ENCODE measurements around the gene ELP2.

Gene ELP2

GRCh38 chr18:36099311-36099710 lies 30.4 kb upstream of the ELP2 start:
- Histone ChIP-seq H3K36me3 (ENCODE audit: control insufficient read depth, insufficient read depth, low read length) (no peaks in the 10 kb centered on the region), H3K4me3 (replicated peaks; ENCODE audit: low read depth, low read length) (no peak overlapping the region), H3K27me3 (replicated peaks; ENCODE audit: control insufficient read depth, insufficient read depth, low read length) (no peaks in the 10 kb centered on the region)
- no peak for TF ChIP-seq CTCF (IDR thresholded peaks at IDR 0.05; ENCODE audit: insufficient read depth, low read length, poor library complexity, severe bottlenecking)
- no peak for DNase-seq (ENCODE audit: extremely low read depth, insufficient read length)

- H3K4me3 ChIP-seq (replicated peaks; ENCODE audit: low read depth, low read length) = no peak overlapping the region
- DNase-seq (ENCODE audit: extremely low read depth, insufficient read length) = no peak
- no peaks in the 10 kb centered on the region for H3K36me3 ChIP-seq (ENCODE audit: control insufficient read depth, insufficient read depth, low read length)
- no peak for TF ChIP-seq CTCF (IDR thresholded peaks at IDR 0.05; ENCODE audit: insufficient read depth, low read length, poor library complexity, severe bottlenecking)
- no peaks in the 10 kb centered on the region for H3K27me3 ChIP-seq (replicated peaks; ENCODE audit: control insufficient read depth, insufficient read depth, low read length)
Observed at GRCh38 chr18:36101943-36102342, 27.8 kb upstream of the ELP2 start.

GRCh38 chr18:36104749-36105148 lies 24.9 kb upstream of the ELP2 start:
- H3K36me3 ChIP-seq (ENCODE audit: control insufficient read depth, insufficient read depth, low read length) = no peaks in the 10 kb centered on the region
- H3K27me3 ChIP-seq (replicated peaks; ENCODE audit: control insufficient read depth, insufficient read depth, low read length) = no peaks in the 10 kb centered on the region
- TF ChIP-seq CTCF (IDR thresholded peaks at IDR 0.05; ENCODE audit: insufficient read depth, low read length, poor library complexity, severe bottlenecking) = no peak
- no peak overlapping the region for H3K4me3 ChIP-seq (replicated peaks; ENCODE audit: low read depth, low read length)
- no peak for DNase-seq (ENCODE audit: extremely low read depth, insufficient read length)

DNA sequence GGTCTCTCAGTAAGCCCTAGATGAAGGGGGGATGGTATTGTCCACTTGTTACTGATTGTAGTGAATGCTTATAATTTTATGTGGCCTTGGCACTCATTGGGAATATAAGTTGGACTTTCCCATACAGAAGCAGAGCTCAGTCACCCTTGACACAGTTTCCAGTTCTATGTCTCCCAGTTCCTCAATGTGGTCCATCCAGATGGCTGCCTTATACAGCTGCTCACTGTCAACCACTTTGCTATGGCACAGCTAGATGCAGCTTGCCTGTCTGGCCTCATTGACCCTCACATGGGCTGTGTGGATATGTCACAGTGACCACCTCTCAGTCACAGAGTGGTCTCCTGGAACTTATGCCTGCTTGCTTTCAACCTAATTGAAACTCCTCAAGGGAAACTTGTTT lies 22.2 kb upstream of the ELP2 start:
- DNase-seq (ENCODE audit: extremely low read depth, insufficient read length) = no peak
- Histone ChIP-seq H3K36me3 (ENCODE audit: control insufficient read depth, insufficient read depth, low read length) (no peaks in the 10 kb centered on the region; the same call in 1 of the 2 replicates), H3K4me3 (replicated peaks; ENCODE audit: low read depth, low read length) (no peak overlapping the region), H3K27me3 (replicated peaks; ENCODE audit: control insufficient read depth, insufficient read depth, low read length) (no peaks in the 10 kb centered on the region)
- TF ChIP-seq CTCF (IDR thresholded peaks at IDR 0.05; ENCODE audit: insufficient read depth, low read length, poor library complexity, severe bottlenecking) = no peak

- Histone ChIP-seq H3K27me3 (replicated peaks; ENCODE audit: control insufficient read depth, insufficient read depth, low read length) (no peaks in the 10 kb centered on the region), H3K36me3 (ENCODE audit: control insufficient read depth, insufficient read depth, low read length) (no peaks in the 10 kb centered on the region; the same call in 1 of the 2 replicates), H3K4me3 (replicated peaks; ENCODE audit: low read depth, low read length) (no peak overlapping the region)
- DNase-seq (ENCODE audit: extremely low read depth, insufficient read length) = no peak
- no peak for TF ChIP-seq CTCF (IDR thresholded peaks at IDR 0.05; ENCODE audit: insufficient read depth, low read length, poor library complexity, severe bottlenecking)
Observed at GRCh38 chr18:36108196-36108595, 21.5 kb upstream of the ELP2 start.

- peaks cover 2% of the 10 kb centered on the region for H3K36me3 ChIP-seq (ENCODE audit: control insufficient read depth, insufficient read depth, low read length)
Observed at GRCh38 chr18:36108601-36109000, 21.1 kb upstream of the ELP2 start.

More at GRCh38 chr18:36108601-36109000, 21.1 kb upstream of the ELP2 start:
- TF ChIP-seq CTCF (IDR thresholded peaks at IDR 0.05; ENCODE audit: insufficient read depth, low read length, poor library complexity, severe bottlenecking) = no peak
- Histone ChIP-seq H3K4me3 (replicated peaks; ENCODE audit: low read depth, low read length) (no peak overlapping the region), H3K27me3 (replicated peaks; ENCODE audit: control insufficient read depth, insufficient read depth, low read length) (no peaks in the 10 kb centered on the region)
- DNase-seq (ENCODE audit: extremely low read depth, insufficient read length) = no peak
